Hypothalamus (tissue), 51 donors: ENCODE results near the gene TMEM115.
A peak's percentile ranks its signal among the peaks of the same experiment; 100 is the strongest.

ENCODE experiments used
- DNase-seq, 51 donors: peaks; one replicate each; lab custom pipeline; 2025; lab: John Stamatoyannopoulos, UW

The TMEM115 gene

GRCh38 chr3:50358911-50359759 is at the start of gene TMEM115:
TMEM115 (minus strand) TSS chr3:50359521; CDS start chr3:50359063, 458 bp downstream.
- DNase-seq, result peak; percentile 75 to 99 (median 98)

- peak in 3 of 51 donors; percentile 8 to 15 (median 10) for DNase-seq
Measured at GRCh38 chr3:50408443-50408944, 49.2 kb upstream of the TMEM115 start.

GRCh38 chr3:50406487-50406886 is 47.2 kb upstream of the TMEM115 start:
- no peak for DNase-seq

- DNase-seq, result no peak
Measured at GRCh38 chr3:50405249-50405648, 45.9 kb upstream of the TMEM115 start.

GRCh38 chr3:50401978-50402595 is 42.8 kb upstream of the TMEM115 start:
- DNase-seq, result no peak

GRCh38 chr3:50396502-50396901 is 37.2 kb upstream of the TMEM115 start:
- DNase-seq, result peak in 2 of 51 donors; percentile 5 to 13

- DNase-seq, result no peak
Measured at GRCh38 chr3:50395070-50395860, 35.9 kb upstream of the TMEM115 start.

- DNase-seq, result no peak
Measured at GRCh38 chr3:50393061-50393460, 33.7 kb upstream of the TMEM115 start.

- peak in 22 of 51 donors; percentile 3 to 50 (median 18) for DNase-seq
Measured at GRCh38 chr3:50392101-50392715, 32.9 kb upstream of the TMEM115 start.

GRCh38 chr3:50390508-50391224 is 31.3 kb upstream of the TMEM115 start:
- peak in 31 of 51 donors; percentile 6 to 63 (median 30) for DNase-seq

GRCh38 chr3:50389414-50389767 is 30.1 kb upstream of the TMEM115 start:
- DNase-seq, result no peak

GRCh38 chr3:50388720-50389413 is 29.5 kb upstream of the TMEM115 start:
- DNase-seq, result no peak

GRCh38 chr3:50388016-50388719 is 28.8 kb upstream of the TMEM115 start:
- peak in 8 of 51 donors; percentile 3 to 22 (median 10) for DNase-seq

GRCh38 chr3:50385754-50386153 is 26.4 kb upstream of the TMEM115 start:
- DNase-seq, result no peak

GRCh38 chr3:50383750-50384149 is 24.4 kb upstream of the TMEM115 start:
- no peak for DNase-seq

GRCh38 chr3:50382722-50383121 is 23.4 kb upstream of the TMEM115 start:
- no peak for DNase-seq

- no peak for DNase-seq
Measured at GRCh38 chr3:50381383-50381782, 22.1 kb upstream of the TMEM115 start.

GRCh38 chr3:50380405-50381085 is 21.2 kb upstream of the TMEM115 start:
- DNase-seq, result no peak
